Natural killer cell (primary cell): ENCODE data around the gene COL16A1. TPM values are rescaled to one million over a fixed set of nuclear protein-coding genes. Genes with fewer than 3 reads are reported as not detected.

Experiments used
- ATAC-seq, 3 donors: fragments of 150-1000 bp in 2 of 3; fragments of 200-7000 bp in 1 of 3; cut with Tn5 transposase; 1 replicate in 1 of 3; 2 replicates in 2 of 3; pipeline ENCODE4 v1.10.0; 2021; ENCODE audit warnings: mild to moderate bottlenecking in 2 of 3, moderate library complexity in 2 of 3
- DNase-seq, 2 donors: peaks; one replicate each; pipeline versions ENCODE4 v3.0.0 to v3.0.0-alpha.2; 2013 to 2021; ENCODE audit warnings: mixed read lengths in 1 of 2
- H3K27ac ChIP-seq: one replicate; pipeline ENCODE4 v1.5.1; 2013; ENCODE audit warnings: mild to moderate bottlenecking, low read length
- H3K27me3 ChIP-seq: one replicate; pipeline ENCODE4 v1.6.1; 2013; ENCODE audit warnings: low read length; ENCODE audit not compliant: control insufficient read depth, insufficient read depth
- H3K36me3 ChIP-seq: one replicate; pipeline ENCODE4 v1.6.1; 2013; ENCODE audit warnings: low read length; ENCODE audit not compliant: control insufficient read depth, insufficient read depth
- H3K4me1 ChIP-seq: one replicate; pipeline ENCODE4 v1.6.1; 2013; ENCODE audit warnings: low read length; ENCODE audit not compliant: control insufficient read depth, insufficient read depth
- H3K4me3 ChIP-seq: one replicate; pipeline ENCODE4 v1.5.1; 2013; ENCODE audit warnings: low read length
- H3K9me3 ChIP-seq: one replicate; pipeline ENCODE4 v1.6.1; 2013; ENCODE audit warnings: low read length; ENCODE audit not compliant: control insufficient read depth, insufficient read depth
- H3K27ac Mint-ChIP-seq, 2 donors: one replicate each; pipeline ENCODE4 v1.8.0; 2022; ENCODE audit warnings: mild to moderate bottlenecking in 2 of 2, mixed read lengths in 2 of 2, moderate library complexity in 1 of 2
- H3K27me3 Mint-ChIP-seq, 2 donors: one replicate each; pipeline ENCODE4 v1.8.0; 2022; ENCODE audit warnings: low read depth in 2 of 2, mixed read lengths in 2 of 2
- H3K36me3 Mint-ChIP-seq: one replicate; pipeline ENCODE4 v1.8.0; 2022; ENCODE audit warnings: mixed read lengths
- H3K4me1 Mint-ChIP-seq, 2 donors: one replicate each; pipeline ENCODE4 v1.8.0; 2022; ENCODE audit warnings: mixed read lengths in 2 of 2
- H3K4me3 Mint-ChIP-seq: one replicate; pipeline ENCODE4 v1.8.0; 2022; ENCODE audit warnings: mild to moderate bottlenecking, moderate library complexity, mixed read lengths
- H3K9me3 Mint-ChIP-seq, 2 donors: one replicate each; pipeline ENCODE4 v1.8.0; 2022; ENCODE audit warnings: mixed read lengths in 2 of 2
- CTCF ChIP-seq: fragments of 200-600 bp; IDR thresholded peaks from one replicate; pipeline ENCODE4 v1.8.0; 2022; ENCODE audit warnings: antibody characterized with exemption
- WGBS: methylation state at CpG from one replicate; pipeline ENCODE4 v1.1.7; 2013; ENCODE audit warnings: missing lambda C conversion rate; ENCODE audit not compliant: insufficient coverage; 5-methylcytosine and 5-hydroxymethylcytosine counted together
- intact Hi-C: fragments of 100-400 bp; cut with micrococcal nuclease; formaldehyde crosslinking; loops from one replicate; pipeline ENCODE4 v1.14.2; 2022
- total RNA-seq, 4 donors: library from RNA; stranded (reverse); fragments of 120-200 nt in 1 of 4; gene quantifications; one replicate each; pipeline versions ENCODE4 v1.2.3 to v1.2.4, GENCODE V29; 2013 to 2022

Gene COL16A1
- total RNA-seq, 3 donors from 2014 or later (not counting 1 experiment from before 2014, with no cell fraction given): 0.14 TPM; not detected in 2

DNA sequence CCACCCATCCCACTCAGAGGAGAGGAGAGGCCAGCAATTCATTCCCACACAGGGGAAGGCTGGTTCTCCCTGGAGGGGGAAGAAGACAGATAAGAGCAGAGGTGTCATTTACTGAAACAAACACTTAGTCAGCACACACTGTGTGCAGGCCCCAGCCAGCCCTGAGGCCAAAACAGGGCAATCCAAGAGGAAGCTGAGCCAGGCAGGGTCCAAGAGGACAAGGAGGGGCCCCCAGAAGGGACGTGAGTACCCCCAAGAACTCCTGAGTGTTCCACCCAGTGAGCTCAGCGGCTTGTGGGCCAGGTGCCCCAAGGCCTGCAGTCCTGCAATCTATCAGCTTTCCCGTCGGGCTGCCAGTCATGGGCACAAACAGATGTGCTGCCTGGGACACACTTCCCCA, 44.5 kb upstream of the COL16A1 start:
- TF ChIP-seq CTCF: no peak
- Mint-ChIP-seq H3K36me3 (no peaks in the 10 kb centered on the region), H3K4me3 (peak overlapping the region; percentile 76), H3K4me1 (peaks cover 78 to 86% of the 10 kb centered on the region in 2 donors), H3K27me3 (no peaks in the 10 kb centered on the region), H3K27ac (peak overlapping the region; percentile 86 to 89), H3K9me3 (no peaks in the 10 kb centered on the region)
- ATAC-seq (no peak), DNase-seq (no peak)
- Histone ChIP-seq H3K27me3 (no peaks in the 10 kb centered on the region), H3K9me3 (no peaks in the 10 kb centered on the region), H3K4me1 (peaks cover 85% of the 10 kb centered on the region), H3K4me3 (no peak overlapping the region), H3K27ac (no peak overlapping the region), H3K36me3 (no peaks in the 10 kb centered on the region)
- whole genome bisulfite sequencing: 83% methylated on average over 4 of the region's 4 CpGs
- intact Hi-C loops: loop anchor here (5.0 kb wide), 1 partner anchor 86 kb away; no protein-coding TSS in a partner anchor

GRCh38 chr1:31747304-31747703, 43.5 kb upstream of the COL16A1 start:
- no peak for TF ChIP-seq CTCF
- Histone ChIP-seq H3K9me3 (no peaks in the 10 kb centered on the region), H3K36me3 (no peaks in the 10 kb centered on the region), H3K27me3 (no peaks in the 10 kb centered on the region), H3K27ac (no peak overlapping the region), H3K4me1 (peaks cover 79% of the 10 kb centered on the region), H3K4me3 (no peak overlapping the region)
- no peaks in the 10 kb centered on the region for H3K27me3 Mint-ChIP-seq
- DNase-seq (no peak), ATAC-seq (no peak)
- WGBS: 94% methylated on average over 1 of the region's 1 CpG
- peak overlapping the region; percentile 71 to 89 for H3K27ac Mint-ChIP-seq
- H3K9me3 Mint-ChIP-seq: no peaks in the 10 kb centered on the region
- H3K4me1 Mint-ChIP-seq: peaks cover 68 to 76% of the 10 kb centered on the region in 2 donors
- intact Hi-C loops: loop anchor here (5.0 kb wide), 1 partner anchor 85 kb away; no protein-coding TSS in a partner anchor
- H3K4me3 Mint-ChIP-seq: peak overlapping the region; percentile 85
- no peaks in the 10 kb centered on the region for H3K36me3 Mint-ChIP-seq

DNA sequence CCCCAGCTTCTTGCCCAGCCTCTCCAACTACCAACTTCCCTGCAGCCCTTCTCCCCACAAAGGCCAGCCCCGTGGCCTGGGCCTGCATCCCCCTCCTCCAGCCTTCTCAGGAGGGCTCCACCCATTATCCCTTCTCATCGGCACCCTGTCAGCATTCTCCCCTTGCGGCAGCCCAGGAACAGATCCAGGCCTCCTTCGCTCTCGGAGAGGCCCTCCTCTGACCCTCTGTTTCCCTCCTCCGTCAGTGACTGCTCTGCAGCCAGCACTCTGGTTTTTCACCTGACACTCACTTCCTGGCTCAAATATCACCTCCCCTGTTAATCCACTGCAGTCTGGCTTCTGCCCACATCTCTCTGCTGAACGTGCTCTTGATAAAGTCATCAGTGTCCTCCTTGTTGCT, 42.9 kb upstream of the COL16A1 start:
- intact Hi-C loops: loop anchor here (5.0 kb wide), 1 partner anchor 84 kb away; no protein-coding TSS in a partner anchor
- no peak for TF ChIP-seq CTCF
- 38% methylated on average over 7 of the region's 7 CpGs for WGBS
- Histone ChIP-seq H3K27ac (peak overlapping the region; percentile 62), H3K9me3 (no peaks in the 10 kb centered on the region), H3K27me3 (no peaks in the 10 kb centered on the region), H3K36me3 (no peaks in the 10 kb centered on the region), H3K4me1 (peaks cover 79% of the 10 kb centered on the region), H3K4me3 (no peak overlapping the region)
- H3K9me3 Mint-ChIP-seq: no peaks in the 10 kb centered on the region
- H3K4me3 Mint-ChIP-seq: peak overlapping the region; percentile 85
- no peaks in the 10 kb centered on the region for H3K27me3 Mint-ChIP-seq
- ATAC-seq (peak; percentile 61 to 66 (median 63)), DNase-seq (peak; percentile 26 to 31)
- H3K36me3 Mint-ChIP-seq: no peaks in the 10 kb centered on the region
- peaks cover 61 to 70% of the 10 kb centered on the region in 2 donors for H3K4me1 Mint-ChIP-seq
- H3K27ac Mint-ChIP-seq: peak overlapping the region; percentile 71 to 89
